Measurements from ENCODE around the gene SLC39A11.
"Not testable (repeated sequence)": the region's sequence is repeated elsewhere in the genome, so short reads cannot be mapped to it uniquely, and the experiment has no call there.

The SLC39A11 gene

GRCh38 chr17:73092523-73093135 lies at the start of gene SLC39A11:
Gene SLC39A11 (minus strand): TSS chr17:73092688. CDS start chr17:73088764, 3,924 bp downstream.
- peak; percentile 94 for DNase-seq

- DNase-seq = no peak
Observed at GRCh38 chr17:73141411-73141810, 48.9 kb upstream of the SLC39A11 start.

- no peak for DNase-seq
Observed at GRCh38 chr17:73140566-73140965, 48.1 kb upstream of the SLC39A11 start.

GRCh38 chr17:73139296-73139695 lies 46.8 kb upstream of the SLC39A11 start:
- DNase-seq = no peak

- no peak for DNase-seq
Observed at GRCh38 chr17:73138541-73139138, 46.2 kb upstream of the SLC39A11 start.

GRCh38 chr17:73137376-73137775 lies 44.9 kb upstream of the SLC39A11 start:
- no peak for DNase-seq

GRCh38 chr17:73135766-73136165 lies 43.3 kb upstream of the SLC39A11 start:
- DNase-seq = no peak

GRCh38 chr17:73133911-73134649 lies 41.6 kb upstream of the SLC39A11 start:
- DNase-seq = no peak

- DNase-seq = no peak
Observed at GRCh38 chr17:73132085-73132492, 39.6 kb upstream of the SLC39A11 start.

GRCh38 chr17:73131439-73131838 lies 39.0 kb upstream of the SLC39A11 start:
- not testable (repeated sequence) for DNase-seq

- no peak for DNase-seq
Observed at GRCh38 chr17:73130977-73131376, 38.5 kb upstream of the SLC39A11 start.

- DNase-seq = no peak
Observed at GRCh38 chr17:73128496-73128895, 36.0 kb upstream of the SLC39A11 start.

GRCh38 chr17:73126716-73127473 lies 34.4 kb upstream of the SLC39A11 start:
- DNase-seq = no peak

GRCh38 chr17:73123606-73124320 lies 31.3 kb upstream of the SLC39A11 start:
- DNase-seq = no peak

- no peak for DNase-seq
Observed at GRCh38 chr17:73122953-73123605, 30.6 kb upstream of the SLC39A11 start.

GRCh38 chr17:73121506-73121905 lies 29.0 kb upstream of the SLC39A11 start:
- DNase-seq = no peak

GRCh38 chr17:73119631-73120030 lies 27.1 kb upstream of the SLC39A11 start:
- DNase-seq = no peak

GRCh38 chr17:73118951-73119391 lies 26.5 kb upstream of the SLC39A11 start:
- no peak for DNase-seq

GRCh38 chr17:73118139-73118538 lies 25.7 kb upstream of the SLC39A11 start:
- DNase-seq = no peak

- DNase-seq = no peak
Observed at GRCh38 chr17:73112246-73112645, 19.8 kb upstream of the SLC39A11 start.

GRCh38 chr17:73111386-73111785 lies 18.9 kb upstream of the SLC39A11 start:
- no peak for DNase-seq

GRCh38 chr17:73107191-73107590 lies 14.7 kb upstream of the SLC39A11 start:
- no peak for DNase-seq

All from activated CD4-positive, alpha-beta T cell treated with anti-CD3 and anti-CD28 coated beads, Interleukin-2, amount 50 U/mL, for 16 hours (primary cell).